GM18519 (cell line): Measurements from ENCODE around the gene FBXW7.

Source experiments
- ATAC-seq: cut with Tn5 transposase; IDR thresholded peaks from one replicate; pipeline ENCODE4 v1.9.1; 2021; ENCODE audit warnings: mild to moderate bottlenecking, moderate library complexity; ENCODE audit not compliant: unreplicated experiment, low FRiP score

The FBXW7 gene

DNA sequence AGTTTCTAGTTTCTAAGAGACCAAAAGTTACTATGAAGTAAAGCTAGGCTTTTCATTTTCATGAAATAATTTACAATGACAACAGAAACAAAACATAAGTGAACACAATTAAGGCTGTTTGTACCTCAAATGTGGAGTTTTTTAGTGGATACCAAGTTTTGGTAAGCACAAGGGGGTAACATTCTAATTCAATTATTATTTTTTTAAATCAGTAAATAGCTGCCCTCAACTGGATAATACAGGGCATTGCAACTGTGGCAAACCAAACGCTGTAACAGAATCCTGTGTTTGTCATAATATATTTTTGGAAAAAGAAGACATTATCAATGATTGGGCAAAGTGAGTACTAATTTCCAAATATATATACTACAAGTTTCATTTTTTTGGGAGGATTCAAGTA, 150.3 kb downstream of the FBXW7 start:
- ATAC-seq: no peak

DNA sequence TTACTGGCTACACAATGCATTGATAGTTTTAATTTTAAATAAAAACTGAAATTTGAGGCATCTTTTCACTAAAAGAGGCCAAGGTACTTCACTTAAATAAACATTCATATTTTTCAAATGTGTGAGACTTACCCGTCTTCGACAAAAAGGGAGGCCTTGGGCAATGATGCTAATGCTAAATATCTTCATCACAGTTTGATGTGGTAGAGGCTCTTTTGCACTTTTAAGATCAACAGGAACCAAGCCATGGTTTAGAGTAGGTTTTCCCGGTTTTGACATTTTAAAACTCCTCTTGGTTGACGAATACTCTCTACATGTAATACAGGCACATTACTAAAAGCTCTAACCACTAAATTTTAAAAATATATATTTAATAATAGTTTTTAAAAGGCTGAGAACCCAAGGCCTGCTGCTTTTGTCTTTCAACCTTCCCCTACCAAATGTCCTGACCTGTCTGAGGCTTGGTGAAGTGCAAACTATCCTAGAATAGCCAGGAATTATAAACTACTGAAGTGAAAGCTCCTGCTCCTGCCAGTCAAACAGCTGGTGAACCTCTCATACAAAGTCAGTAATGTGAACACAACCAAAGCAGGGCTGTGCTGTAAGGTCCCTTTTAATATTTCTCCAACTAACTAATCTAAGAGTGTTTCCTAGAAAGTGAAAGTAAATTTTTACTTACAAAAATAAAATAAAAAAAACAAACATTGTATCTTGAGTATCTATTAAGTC, 153.7 kb downstream of the FBXW7 start:
- ATAC-seq: no peak

DNA sequence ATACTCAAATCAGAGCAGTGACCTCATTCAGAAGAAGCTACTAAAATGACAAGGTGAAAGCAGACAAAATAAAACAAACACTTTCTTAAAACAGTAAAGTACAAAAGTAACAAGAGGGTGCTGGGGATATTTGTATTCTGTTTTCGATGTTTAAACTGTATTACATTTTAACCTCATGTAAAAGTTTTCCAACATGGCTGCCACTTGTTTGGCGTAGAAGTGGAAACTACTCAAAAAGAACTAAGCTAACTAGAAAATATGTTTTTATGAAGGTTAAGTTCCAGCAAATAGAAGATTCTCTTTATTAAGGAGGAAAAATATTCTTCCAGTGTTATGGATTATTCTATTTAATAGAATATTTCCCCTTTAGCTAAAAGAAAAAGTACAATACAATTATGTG, 155.0 kb downstream of the FBXW7 start:
- ATAC-seq: no peak

DNA sequence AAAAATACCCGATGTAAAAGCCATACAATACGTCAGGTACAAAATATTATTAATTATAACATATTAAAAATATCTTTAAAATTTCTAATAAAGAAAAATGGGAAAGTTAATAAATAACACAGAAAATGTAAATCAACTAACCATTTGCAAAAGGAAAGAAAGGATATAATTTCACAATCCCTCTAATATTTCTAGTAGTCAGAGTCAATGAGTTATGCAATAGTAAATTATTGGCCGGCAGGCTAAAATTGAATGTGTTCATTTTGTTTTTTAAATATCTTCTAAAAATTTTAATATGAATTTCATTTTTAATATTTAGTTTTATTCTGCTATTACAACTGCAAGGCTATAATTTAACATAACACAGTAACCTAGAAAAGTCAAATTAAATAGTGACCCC, 155.7 kb downstream of the FBXW7 start:
- ATAC-seq: no peak

DNA sequence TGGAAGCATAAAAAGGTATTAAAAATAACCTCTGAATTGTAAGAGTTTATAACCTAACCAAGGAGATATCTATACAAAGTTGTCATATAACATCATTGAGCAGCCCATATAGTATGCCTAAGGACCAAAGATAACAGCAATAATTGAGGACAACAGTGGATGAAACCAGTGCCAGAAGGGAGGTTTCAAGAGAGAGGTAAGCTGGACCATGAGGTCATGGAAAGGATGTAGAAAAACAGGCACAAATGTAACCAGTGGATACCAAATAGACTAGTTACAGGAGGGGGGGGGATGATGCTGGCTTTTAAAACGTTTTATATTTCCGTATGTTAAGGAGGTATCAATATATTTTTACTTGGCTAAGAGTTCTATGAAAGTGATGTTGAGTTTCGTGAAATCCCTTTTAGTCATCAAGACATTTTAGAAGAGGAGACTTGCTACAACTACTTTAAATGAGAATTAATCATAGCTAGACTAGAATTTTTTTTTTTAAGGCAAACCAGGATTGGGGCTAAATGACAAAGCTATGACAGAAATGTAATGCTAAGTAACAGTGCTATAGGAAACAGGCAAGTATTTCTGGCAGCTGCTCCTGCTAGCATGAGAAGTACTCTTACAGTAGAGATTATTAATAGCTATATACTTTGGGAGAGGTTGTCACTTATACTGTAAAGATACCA, 161.1 kb downstream of the FBXW7 start:
- ATAC-seq: no peak

DNA sequence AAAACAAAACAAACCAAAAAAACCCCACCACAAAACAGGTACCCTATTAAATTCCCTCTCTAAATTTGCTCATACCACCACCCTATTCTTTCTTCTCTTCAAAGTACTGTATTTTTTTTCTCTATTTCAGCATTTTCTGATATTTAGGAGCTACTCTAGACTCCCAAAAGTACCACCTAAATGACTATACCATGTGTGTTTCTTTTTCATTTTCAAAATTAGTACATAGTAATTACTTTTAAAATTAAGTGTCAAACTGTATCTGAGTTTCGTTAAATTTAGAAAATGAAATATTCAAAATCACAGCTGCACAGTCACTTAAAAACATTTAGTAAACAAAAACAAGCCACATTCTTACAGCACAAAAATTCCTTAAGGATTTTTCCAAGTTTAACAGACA, 161.7 kb downstream of the FBXW7 start:
- ATAC-seq: no peak

DNA sequence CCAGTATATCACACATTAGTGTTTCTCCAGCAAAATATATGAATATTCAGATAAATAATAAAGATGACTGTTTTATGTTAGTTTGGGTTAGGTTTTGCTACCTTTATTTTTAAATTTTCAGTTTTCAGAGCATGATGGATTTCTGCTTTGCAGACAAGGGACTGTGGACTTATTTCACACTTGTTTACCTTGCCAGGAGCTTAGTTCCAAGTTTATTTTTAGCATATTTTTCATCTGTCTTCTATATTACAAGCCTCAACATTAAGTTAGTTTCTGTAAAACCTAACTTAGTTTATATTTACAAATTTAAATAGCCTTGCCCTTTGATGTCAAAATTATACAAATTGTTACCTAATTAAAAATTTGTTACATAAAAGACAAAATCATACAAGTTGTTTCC, 163.4 kb downstream of the FBXW7 start:
- no peak for ATAC-seq

DNA sequence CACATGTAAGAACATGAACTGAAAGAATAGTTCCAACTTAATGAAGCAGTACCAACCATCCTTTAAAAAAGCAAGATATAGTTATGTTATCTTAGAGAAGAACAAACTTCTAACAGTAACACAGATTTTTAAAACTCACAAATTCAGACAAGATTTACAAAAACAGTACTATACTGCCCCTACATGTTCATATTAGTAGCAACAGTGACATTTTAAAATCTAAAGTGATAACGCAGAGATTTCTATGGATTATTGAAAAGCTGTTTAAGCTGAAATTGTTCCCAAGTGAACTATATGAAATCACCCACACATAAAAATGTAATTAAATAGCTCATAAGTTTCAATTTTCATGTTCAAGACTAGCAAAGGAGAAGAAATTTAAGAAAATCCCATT, 166.0 kb downstream of the FBXW7 start:
- ATAC-seq: no peak

DNA sequence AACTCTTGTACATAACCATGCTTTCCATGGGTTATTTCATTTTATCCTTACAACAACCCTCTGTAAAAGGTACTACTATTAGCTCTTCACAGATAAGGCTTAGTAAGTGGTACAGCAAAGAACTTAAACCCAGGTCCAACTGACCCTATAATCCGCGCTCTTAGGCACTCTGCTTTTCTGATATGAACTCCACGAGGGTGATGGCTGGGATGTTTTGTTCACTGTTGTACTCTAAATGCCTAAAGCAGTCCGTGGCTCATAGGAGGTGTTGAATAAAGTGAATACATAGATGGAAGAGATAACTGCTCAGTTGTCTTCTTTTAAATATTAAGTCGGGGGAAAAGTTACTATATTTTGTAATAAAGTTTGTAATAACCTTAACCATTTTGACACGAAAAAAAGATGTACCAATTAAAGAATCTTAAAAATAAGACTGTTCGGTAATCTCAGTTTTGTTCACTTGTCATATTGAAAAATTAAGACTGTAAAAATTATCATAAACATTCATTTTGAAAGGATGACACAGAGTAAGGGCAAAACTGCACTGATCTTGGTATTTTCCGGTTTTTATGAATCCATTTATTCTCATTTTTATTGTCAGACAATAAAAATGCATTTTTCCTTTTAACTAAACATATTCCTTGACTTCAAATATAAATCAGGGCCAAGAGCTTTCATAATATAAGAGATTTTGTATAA, 166.5 kb downstream of the FBXW7 start:
- ATAC-seq: no peak

DNA sequence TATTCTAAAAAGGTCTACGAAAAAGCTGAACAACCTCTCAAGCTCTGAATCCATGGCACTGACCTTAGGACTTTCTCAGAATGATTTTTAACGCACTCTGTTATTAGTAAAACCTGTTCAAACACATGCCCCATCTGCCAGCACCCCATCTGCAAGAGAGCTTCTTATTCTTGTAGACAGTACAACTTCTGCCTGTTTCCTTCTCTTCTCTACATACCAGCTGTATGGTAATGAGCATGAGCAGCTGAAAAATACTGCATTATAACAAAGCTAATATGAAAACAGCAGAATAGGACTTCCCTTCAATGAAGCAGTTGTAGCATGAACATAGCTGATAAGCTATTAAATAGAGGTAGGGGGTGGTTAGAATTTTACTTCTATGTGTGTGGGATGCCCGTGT, 167.9 kb downstream of the FBXW7 start:
- no peak for ATAC-seq

DNA sequence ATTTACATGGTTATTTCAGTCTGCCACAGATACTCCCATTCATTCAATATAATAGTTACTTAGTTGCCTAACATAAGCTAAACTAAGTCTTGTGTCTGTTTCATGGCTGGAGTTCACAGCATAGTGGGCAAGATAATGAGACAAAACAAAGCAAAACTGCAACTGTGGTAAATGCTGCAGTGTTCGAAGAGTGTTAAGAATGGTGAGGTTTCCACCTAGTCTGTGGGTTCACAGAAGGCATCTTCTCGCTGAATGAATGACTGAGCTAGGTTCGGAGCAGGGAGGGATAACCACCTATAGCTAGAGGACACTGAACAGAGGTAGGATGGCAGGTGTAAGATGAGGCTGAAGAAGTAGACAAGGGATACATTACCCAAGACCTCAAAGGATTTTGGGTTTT, 171.0 kb downstream of the FBXW7 start:
- no peak for ATAC-seq

DNA sequence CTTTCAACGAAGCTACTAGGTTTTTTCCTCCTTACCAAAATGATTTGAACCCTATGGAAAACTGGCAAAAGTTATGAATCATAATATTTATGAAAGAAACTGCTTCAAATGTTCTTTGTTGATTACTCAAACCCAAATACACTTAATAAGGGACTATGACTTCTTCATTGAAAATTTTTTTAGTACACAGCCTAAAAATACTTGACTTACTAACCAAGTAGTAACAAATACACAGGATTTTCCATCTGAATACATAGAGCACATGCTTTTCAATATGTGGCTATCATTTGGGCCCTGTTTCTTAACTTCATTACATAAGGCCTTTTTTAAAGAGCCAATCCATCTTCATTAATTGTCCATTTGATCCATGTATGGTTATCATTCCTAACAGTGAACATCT, 171.5 kb downstream of the FBXW7 start:
- no peak for ATAC-seq

DNA sequence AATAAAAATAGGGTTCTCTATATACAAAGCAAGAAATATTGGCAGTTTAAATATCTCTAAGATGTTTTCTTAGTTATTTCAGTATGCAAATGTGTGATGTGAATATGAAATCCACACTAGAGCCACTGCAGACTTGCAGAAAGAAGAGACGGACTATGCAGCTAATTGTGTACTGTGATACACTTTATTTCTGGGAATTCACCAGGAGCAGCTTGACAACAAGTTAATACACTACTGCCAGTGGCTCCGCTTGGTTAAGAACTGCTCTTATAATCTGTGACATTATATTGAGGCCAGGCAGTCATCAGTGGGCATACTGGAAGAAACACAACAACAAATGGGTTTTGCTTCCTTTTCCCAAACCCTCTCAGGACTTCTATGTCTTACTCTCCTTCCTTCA, 172.0 kb downstream of the FBXW7 start:
- no peak for ATAC-seq

DNA sequence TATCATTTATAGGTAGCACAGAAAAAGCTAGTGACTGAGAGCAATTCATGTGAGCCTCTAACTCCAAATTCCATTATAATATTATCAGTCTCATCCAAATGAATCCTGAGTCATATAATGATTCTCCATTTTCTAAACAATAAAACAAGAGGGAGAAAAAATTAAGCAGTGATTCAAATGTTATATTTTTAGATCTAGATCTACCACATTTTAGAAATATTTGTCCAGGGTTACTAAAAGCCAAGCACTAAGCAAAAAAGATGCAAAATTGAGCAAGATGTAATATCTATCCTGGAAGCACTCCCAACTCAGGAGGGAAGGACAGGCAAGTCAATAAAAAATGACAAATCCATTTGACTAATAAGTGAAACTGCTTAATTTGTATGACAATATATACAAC, 172.8 kb downstream of the FBXW7 start:
- no peak for ATAC-seq

DNA sequence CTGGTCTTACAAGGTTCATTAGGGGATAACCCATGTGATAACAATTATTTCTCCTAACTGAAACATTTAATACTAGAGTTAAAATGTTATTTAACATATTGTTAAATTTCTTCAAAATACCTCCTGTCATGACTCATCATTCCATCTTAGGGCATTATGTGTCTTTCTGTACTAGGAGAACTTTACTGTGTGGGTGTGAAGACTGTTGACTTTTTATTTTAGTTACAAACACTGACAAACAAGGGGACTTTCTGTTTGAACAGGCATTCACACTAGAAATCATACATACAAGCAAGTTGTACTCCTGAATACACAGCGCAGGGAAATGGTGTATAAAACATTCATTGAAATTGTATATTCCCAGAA, 175.9 kb downstream of the FBXW7 start:
- ATAC-seq: peak; percentile 45

DNA sequence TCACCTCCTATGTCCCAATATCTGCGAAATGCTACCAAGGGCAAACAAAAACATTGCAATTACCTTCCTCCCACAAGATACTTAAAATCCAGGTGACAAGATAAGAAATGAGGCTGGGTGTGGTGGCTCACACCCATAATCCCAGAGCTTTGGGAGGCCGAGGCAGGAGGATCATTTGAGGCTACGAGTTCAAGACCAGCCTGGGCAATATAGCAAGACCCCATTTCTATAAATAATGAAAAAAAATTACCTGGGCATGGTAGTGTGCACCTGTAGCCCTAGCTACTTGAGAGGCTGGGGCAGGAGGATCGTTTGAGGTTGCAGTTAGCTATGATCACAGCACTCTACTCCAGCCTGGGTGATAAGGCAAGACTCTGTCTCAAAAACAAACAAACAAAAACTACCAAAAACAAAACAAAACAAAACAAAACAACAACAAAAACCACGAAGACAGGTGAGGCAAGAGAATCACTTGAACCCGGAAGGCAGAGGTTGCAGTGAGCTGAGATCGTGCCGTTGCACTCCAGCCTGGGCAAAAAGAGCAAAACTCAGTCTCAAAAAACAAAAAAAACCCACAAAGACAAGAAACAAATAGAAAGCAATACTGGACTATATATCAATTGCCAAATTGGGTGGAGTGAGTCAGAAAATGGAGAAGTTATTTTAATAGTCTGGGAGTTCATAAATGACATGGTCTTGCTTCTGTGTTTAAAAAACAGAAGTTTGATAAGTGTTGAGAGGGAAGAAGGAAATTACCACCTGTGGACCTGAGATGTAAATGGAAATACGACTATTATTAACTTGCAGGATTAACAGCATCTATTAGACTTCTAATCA, 176.5 kb downstream of the FBXW7 start:
- ATAC-seq: peak; percentile 44

DNA sequence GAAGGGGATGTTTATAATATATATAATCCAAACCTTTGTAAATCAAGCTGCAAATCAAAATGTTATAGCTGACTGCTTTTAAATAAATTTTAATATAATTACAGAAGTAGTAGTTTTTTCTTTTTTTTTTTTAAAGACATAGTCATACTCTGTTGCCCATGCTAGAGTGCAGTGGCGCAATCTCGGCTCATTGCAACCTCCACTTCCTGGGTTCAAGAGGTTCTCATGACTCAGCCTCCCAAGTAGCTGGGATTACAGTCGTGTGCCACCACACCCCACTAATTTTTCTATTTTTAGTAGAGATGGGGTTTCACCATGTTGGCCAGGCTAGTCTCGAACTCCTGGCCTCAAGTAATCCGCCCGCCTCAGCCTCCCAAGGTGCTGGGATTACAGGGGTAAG, 178.7 kb downstream of the FBXW7 start:
- ATAC-seq: no peak

DNA sequence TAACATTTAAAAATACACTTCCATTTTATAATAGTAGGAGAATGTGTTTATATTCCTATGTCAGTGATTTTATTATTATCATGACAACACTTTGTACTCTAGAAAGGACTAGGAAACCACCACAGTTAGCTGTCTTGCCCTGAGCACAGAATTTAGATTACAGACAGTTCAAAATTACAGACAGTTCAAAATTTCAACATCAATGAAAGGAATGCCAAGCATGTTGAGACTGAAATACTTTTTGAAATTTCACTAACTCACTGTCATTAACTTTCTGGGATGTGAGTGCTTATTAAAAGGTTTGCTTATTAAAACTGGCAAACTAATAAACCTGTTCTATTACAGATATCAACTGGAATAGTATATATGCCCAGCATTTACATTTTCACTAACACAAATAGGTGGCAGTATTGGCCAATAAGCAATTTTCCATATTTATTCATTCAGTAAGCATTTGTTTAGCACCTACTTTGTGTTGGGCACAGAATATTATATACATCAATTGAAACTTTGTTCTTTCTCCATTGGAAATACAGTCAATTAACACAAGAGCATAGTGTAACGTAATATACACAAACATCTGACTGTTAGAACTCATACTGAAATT, 179.4 kb downstream of the FBXW7 start:
- ATAC-seq: no peak

DNA sequence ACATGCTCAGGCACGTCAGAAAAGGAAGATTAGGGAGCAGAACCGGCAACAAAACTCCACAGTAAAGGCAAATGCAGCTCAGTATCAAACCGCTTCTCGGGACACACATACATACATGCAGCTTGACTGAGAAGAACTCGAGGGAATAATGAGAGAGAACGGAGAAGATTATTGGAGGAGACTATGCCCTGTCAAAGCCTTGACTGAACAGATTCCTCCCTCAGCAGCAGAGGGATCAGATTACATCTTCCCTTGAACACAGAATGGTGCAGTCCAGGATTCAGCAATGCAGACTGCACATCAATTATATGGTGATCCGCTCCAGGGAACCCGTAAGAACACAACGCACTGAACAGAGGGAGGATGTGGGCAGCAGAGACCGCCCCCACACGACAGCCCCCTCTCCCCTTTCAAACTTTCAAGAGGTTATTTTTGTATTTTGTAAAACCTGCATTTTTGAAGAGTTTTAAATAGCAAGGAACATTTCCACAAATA, 183.2 kb downstream of the FBXW7 start:
- peak; percentile 63 for ATAC-seq

DNA sequence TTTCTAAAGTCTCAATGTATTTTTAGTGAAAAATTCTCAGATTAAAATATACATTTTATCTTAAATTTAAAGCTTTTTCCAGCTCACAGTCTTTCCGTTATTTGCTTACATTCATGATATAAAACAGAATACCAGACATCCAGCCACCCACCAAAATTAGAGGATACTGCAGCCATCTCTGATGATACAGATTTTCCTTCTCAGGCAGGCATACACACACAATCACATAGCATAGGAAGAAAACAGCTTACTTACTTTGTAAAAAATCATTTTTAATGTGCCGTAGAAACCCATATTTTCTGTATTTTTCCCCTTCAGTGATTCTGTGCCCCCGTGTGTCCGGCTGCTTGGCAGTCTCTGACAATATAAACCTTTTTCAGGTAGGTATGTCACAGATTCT, 183.7 kb downstream of the FBXW7 start:
- no peak for ATAC-seq
